HG02981 (cell line): ENCODE data around the gene TAPBP.
A peak's percentile ranks its signal among the peaks of the same experiment; 100 is the strongest.

Source experiments
- ATAC-seq: cut with Tn5 transposase; IDR thresholded peaks from one replicate; pipeline ENCODE4 v1.9.1; 2021; ENCODE audit warnings: mild to moderate bottlenecking, moderate library complexity; ENCODE audit not compliant: unreplicated experiment

The TAPBP gene

DNA sequence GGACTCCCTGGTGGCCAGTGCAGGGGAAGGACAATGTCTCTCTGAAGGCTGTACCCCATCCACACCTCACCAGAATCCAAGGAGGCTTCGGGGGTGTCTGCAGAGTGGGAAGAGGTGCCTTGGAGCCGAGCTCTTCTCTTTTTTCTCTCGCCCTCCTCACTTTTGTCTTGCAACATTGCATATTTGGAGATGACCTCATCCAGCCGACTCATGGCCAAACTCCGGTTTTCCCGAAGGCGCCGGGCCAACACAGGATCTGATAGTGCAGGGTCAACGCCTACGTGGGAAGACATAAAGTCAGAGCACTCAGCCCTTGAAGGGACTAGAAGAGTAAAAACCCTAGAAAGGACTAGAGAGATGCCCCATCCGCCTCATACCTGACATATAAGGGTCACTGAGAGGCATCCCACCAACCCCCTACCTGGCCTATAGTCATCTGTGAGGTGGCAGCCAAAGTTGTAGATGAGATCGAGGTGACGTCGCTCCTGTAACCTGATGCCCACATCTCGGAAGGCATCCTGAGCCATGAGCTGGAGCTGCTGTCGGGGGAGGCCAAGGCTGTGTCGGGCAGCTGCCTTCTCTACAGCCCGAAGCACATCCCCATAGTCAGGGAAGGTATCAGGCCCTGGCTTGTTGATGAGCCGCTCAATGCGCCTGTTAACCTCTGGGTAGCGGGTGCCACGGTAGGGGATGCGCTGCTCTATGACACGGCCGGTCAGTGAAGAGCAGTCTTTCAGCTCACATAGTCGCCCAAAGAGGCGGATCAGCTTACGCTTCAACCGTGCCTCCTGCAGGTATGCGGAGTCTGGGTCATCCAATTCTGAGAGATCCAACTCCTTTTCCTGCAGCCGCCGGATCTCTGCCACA is 6.7 kb upstream of the TAPBP start:
- ATAC-seq, result no peak

DNA sequence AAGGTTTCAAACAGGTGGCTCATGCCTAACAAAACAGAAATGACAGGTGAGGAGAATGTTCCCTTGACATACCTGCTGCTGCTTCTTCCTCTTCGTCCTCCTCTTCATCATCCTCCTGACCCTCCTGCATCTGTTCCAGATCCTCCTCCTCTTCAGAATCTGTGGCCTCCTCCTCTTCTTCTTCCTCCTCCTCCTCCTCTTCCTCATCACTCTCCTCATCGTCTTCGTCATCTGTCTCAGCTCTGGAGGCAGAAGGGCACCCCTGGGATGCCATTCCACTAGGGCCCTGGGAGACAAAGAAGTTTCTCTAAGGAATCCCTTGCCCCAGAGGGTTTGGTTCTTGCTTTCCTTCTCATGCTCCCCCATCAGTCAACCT is 6.0 kb upstream of the TAPBP start:
- ATAC-seq, result no peak

DNA sequence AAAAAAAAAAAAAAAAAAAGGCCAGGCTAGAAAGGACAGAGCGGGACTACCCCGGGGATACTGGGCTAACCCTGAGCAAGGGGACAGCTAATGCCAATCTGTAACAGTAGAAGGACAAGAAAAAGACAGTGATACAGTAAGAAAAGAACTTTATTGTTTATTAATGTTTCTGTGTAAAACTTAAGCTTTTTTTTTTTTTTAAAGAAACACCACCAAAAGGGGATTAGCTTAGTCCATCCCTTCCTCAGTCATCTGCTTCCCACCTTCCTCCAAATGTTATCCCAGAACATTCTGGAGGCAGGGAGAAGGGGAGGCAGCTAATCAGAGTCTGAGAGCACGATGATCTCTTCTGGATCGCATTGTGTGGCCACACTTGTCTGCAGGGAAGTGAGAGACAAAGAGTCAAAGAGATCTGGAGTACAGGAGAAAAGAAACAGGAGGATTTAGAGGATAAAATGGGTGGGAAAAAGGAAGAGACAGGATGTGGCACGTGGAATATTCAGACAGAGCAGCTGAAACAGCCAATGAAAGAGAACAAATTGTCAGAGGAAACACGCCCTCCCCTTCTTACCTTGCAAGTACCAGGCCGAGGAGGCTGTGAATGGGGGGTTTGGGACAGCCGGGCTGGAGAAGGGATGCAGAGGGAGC is 4.7 kb upstream of the TAPBP start:
- no peak for ATAC-seq

DNA sequence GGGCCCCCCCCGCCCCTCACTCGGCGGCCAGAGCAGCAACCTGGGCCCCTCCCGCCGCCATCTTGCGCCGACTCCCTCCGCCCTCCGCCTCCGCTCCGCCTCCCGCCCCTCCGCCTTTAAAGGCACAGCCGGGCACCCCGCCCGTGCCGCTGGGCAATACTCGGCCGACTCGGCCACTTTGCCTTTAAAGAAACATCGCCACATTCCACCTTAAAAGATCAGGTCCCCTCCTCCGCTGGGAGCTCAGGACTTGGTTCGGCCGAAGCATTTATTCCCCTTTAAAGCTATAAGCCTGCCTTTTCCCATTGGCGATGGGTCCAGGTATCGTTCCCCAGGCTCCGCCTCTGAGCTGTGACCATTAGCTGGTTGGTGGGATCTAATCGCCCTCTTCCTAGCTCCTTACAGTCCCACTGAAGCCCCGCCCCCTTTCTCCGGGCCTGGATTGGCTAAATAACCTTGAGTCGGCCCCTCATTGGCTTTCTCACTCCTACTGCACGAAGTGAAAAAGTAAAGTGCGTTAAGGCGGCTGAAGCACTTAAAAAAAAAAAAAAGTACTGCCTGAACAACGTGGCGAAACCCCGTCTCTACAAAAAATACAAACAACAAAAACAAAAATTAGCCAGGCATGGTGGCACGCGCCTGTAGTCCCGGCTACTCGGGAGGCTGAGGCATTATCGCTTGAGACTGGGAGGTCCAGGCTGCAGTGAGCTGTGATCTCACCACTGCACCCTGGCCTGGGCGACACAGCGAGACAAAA is 4.0 kb upstream of the TAPBP start, which contains the start of gene ZBTB22:
ZBTB22 (minus strand) TSS at position 76 of the 757 bp plus-strand sequence. CDS start 828 bp downstream, outside the sequence.
- ATAC-seq, result peak; percentile 46

DNA sequence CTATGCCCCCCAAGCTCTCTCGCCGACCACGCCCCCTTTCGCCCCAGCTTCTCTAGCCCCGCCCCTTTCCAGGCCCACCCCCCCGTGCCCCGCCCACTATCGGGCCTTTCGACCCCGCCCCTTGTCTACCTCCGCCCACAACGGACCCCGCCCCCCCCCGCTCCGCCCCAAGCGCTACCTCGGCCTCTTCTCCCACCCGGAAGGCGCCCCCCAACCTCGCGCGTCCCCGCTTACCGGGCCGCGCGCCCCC is 3.5 kb upstream of the TAPBP start:
- no peak for ATAC-seq

DNA sequence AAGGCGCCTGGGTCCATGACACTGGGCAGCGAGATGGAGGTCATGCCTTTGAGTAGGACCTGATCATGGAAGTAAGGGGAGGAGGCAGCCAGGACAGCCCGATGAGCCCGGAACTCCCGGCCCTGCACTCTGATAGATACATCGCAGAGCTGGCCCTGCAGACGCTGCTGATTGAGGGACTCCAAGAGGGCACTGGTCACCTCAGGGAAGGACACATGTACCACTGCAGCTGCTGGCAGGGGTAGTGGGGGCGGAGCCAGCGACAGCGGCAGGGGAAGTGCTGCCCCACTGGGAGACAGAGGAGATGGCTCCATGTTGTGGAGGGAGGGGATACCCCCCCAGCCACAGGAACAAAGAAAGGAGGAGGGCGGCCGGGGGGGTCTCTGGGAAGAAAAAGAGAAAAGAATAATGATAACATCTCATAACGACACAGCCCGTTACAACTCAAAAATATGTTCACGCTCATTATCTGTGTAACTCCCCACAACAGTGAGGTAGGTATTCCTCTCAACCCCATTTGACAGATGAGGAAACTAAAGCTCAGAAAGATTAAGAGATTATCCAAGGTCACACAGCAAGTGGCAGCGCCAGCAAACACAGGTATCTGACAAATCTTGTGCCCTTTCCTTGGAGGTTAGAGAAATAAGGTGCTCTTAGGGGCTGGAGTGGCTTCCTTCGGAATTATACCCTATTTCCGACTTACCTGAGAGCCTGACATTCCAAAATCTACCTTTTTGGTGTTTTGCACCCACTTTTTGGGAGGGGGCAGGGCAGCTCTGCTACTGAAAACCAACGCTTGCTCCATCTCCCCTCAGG is 2.9 kb upstream of the TAPBP start:
- no peak for ATAC-seq

DNA sequence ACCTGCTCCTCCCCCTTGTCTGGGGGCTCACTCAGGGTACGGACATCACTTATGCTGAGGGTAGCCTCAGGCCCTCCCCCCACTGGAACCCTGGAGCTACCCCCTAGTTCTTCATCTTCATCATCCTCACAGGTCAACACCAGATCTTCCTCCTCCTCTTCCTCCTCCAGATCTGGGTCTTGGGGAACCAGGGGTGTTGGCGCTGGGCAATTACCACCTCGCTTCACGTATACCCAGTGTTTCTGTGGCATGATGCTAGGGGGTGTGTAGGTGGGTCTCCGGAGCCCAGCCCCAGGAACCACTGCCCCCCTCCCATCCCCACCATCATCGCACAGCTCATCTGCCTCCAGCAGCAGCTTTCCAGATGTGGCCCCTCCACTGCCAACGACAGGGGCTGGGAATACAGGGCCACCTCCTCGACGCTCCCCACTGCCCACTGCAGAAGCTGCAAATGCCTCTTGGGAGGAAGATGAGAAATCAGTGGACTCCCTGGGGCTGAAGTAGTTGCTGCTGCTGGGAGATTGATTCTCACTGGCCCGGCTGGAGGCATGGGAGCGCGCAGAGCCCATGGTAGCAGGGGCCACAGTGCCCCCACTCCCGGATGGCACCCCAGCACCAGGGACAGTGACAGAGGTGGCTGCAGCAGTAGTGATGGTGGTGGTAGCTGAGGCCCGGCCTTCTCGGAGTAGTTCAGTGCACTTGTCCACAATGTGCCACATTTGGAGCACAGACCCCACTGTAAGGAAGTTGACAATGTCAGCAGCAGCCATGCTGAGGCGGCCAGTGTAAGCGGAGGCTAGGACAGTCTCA is 2.1 kb upstream of the TAPBP start:
- no peak for ATAC-seq

DNA sequence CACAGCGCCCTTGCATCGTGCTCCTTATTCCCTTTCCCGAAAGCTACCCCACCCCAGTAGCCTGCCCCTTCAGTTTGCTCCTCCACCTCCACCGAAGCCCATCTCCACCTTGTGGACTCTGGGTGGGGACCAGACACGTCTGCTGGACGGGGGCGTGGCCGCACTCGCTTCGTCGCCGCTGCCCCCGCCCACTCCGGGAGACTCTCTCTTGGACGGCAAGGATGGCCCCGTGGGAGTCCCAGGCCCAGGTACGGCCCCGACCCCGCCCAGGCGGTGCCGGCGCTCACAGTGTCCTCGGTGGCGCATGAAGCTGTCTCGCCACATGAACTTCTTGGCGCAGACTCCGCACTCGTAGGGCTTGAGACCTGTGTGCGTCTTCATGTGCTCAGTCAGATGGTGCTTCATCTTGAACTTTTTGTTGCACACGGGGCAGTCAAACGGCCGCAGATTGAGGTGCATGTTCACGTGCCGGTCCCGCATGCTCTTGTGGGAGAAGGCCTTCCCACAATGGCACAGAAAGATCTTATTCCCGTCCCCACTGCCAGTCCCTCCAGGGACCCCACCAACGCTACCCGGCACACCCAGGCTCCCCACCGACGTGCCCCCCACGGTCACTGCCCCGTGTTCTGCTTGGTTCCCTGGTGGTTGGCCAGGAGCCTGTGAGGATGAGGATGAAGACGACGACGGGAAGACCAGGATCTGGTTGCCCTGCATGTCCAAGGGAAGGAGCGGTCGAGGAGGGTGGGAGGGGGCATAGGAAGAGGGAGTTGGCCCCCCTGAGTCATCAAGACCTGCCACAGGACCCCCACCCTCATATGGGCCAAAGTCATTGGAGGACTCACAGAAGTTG is 1.3 kb upstream of the TAPBP start:
- no peak for ATAC-seq

DNA sequence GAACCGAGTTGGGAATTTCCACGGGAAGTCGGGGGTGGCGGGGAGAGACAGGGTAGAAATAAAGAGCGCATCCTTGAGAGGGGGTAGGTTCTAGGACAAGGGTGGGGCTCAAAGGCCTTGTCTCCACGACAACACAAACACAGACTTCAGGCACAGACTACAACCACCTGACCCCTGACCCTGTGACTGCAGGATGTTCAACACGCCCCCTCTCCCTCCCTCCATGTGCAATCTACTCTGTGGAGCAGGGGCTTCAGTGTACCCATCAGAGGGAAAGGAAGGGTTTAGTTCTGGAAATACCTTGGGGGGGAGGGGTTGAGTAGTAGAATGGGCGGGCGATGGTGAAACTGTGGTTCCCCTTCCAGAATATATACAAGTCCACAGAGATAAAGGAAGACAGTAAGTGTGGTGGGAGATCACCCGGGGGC is 651 bp upstream of the TAPBP start:
- ATAC-seq, result no peak

DNA sequence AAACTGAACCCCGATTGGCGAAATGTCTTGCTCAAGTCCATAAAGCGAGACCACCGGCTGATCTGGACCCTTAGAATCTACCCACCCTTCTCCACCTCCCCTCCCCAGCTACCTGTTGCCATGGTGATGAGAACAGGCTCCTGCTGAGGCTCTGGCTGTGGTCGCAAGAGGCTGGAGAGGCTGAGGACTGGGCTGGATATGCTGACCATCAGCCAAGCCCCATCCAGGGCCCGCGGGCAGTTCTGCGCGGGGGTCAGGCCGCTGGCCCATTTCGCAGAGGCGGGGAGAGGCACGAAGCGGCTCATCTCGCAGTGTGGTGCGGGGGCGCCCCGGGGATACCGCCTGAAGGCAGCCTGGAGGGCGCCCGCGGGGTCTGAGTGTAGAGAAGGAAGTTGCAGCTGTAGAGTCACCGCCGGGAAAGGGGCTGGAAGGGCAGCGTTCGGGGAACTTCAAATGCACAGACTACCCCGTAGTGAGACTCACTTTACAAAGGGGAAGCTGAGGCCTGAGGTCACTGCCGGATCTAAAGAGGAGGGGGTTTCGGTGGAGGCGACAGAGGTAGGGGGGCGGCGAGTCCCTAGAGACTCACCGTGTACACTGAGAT is 671 bp downstream of the TAPBP start:
- ATAC-seq, result peak; percentile 2

DNA sequence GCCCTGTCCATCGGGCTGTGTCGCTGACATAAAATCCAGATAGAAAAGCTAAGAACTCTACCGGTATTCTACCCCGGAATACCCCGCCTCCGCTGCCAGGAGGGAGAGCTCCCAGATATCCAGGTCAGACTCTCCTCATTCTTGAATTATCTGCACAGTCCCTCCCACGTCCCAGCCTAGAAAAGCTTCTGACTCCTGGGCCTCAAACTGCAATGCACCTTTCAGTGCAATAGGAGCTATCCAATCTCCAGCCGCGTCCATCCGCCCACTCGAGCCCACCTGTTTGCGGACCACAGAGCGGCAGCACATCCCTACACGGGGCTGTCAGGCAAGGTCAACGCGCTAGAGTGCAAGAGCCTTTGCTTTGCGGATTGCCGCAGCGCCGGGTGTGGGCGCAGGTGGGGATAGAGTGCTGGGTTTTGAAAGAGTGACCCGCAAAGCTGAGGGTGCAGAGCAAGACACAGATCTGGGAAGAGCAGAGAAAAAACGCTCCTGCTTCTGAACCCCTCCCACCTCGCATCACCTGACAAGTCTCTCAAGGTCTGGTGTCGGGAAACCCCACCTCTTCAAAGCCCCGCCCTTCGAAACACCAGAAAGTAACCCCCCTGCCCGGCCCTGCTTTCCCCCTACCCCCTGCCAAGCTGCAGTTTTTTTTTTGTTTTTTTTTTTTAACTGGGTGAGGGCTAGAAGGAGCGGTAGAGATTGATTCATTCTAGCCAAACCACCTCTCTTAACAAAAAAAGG is 1.3 kb downstream of the TAPBP start:
- ATAC-seq, result no peak

DNA sequence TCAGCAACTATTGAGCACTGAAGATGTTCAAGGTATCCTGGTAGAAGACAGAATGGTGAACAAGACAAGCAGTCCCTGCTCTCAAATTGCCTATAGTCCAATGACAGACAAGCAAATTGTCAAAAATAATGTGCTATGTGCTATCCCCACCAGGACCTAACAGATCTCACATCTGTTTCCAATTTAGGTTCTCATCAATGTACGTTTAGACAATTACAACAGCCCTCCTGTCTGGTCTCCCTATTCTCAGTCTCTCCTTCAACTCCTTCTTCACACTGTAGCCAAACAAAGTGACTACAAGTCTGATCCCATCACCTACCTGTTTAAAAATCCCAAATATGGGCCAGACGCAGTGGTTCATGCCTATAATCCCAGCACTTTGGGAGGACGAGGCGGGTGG is 7.5 kb downstream of the TAPBP start:
- no peak for ATAC-seq

DNA sequence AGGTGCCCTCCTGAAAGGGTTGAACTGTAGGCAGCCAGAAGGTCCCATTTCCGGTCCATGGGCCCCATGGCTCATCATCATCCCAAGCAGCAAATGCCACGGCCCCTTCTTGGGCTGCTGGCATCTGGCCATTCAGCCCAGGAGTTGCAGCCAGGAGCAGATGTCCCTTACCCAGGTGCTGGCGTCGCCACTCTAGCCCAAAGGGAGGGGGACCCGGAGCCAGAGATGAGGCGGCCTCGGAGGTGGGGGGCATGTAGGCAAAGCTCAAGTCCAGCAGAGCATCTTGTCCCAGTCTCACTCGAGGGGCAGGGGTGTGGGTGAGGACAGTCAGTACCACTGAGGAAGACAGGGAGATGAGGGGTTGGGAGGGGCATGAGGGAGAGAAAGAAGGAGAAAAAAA is 8.8 kb downstream of the TAPBP start:
- no peak for ATAC-seq

DNA sequence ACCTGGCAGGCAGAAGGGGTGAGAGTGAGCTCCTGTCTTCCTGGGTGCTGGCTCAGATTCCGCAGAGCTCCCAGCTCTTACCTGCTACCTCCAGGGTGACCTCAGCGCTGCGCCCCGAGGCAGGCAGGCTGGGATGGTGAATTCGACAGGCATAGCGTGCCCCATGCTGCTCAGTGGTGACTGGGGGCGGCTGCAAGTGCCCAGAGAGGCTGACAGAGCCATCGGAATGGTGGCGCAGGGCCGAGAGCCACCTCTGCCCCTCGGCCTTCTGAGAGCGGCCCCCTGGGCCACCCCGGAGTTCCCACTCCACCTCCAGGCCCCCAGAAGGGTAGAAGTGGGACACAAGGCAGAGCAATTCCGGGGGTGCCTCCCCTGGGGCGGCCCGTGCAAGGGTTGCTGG is 9.7 kb downstream of the TAPBP start:
- no peak for ATAC-seq

DNA sequence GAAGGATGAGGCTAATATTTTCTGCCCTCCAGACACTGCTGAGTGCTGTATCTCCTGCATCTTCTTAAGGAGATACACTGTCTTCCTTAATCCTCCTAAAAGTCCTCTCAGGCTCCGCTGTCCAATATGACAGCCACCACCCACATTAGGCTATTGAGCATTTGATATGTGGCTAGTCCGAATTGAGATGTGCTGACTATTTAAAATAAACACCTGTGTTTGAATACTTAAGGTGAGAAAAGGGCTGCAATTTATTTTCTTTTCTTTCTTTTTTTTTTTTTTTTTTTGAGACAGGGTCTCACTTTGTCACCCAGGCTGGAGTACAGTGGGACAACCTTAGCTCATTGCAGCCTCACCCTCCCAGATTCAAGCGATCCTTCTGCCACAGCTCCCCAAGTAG is 12.0 kb downstream of the TAPBP start:
- ATAC-seq, result no peak

DNA sequence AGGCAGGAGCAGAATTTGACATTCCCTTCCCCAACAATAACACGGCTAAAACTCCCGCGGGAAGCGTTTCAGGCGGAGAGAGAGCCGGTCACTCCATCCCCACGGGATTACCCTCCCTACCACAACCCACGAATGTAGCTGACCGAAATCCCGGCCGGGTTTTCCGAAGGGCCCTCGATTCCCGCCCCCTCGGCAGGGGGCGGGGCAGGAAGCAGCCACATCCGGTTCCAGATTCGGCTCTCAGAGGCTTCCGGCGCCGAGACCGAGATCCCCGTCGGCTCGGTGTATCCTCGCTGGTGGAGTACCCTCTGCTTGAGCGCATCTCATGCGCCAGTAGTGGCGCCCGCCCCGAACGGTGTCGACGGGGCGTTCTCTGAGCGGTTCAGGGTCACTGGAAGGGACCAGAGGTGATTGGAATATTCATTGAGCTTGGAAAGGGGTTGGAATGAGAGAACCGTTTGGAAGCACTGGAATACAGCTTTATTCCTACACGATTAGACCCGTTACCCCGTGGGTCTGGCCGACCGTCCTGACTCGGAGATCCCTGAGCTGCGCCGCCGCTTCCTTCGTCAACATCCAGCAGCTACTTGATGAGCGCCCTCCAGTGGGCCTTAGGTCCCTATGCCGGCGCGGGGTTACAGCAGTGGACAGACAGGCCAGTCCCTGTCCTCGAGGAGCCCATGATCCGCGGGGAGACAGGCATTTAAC is 14.5 kb downstream of the TAPBP start:
- ATAC-seq, result peak; percentile 55

DNA sequence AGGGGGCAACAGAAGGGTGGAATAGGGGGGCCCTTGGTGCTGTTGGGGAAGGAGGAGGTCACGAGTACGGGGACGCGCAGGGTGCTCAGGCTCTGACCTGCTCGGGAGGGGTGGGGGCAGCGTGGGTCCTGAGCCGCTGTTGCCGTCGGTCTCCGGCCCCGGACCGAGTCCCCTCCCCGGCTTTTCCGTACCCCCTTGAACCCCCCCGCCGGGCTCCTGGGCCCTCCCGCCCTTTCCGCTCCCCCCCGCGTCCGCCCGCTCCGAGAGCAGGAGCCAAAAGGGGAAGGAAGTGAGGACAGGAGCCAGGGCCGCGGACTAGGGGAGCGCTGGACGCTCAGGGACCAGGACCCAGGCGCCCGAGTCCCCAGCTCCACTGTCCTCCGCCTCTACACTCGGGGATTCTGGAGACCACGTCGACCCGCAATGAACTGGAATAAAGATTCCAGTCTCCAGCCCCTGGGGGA is 15.1 kb downstream of the TAPBP start, which contains the start of gene RGL2:
RGL2 (minus strand) TSS at position 170 of the 464 bp plus-strand sequence. CDS start 332 bp downstream, outside the sequence.
- ATAC-seq, result peak; percentile 25
